Type B pancreatic cell (in vitro differentiated cells): Measurements from ENCODE around the gene ADAMTS17. TPM values are rescaled to one million over a fixed set of nuclear protein-coding genes. Genes with fewer than 3 reads are reported as not detected.

Source experiments
- DNase-seq: peaks from one replicate; pipeline ENCODE4 v3.0.0; 2021; ENCODE audit warnings: mixed read lengths; ENCODE audit not compliant: unreplicated experiment; ENCODE audit errors: extremely low spot score
- H3K27ac Mint-ChIP-seq: 2 replicates; pipeline ENCODE4 v1.8.0; 2021; ENCODE audit warnings: mild to moderate bottlenecking, mixed read lengths
- H3K27me3 Mint-ChIP-seq: 2 replicates; pipeline ENCODE4 v1.8.0; 2021; ENCODE audit warnings: mixed read lengths
- H3K36me3 Mint-ChIP-seq: 2 replicates; pipeline ENCODE4 v1.8.0; 2021; ENCODE audit warnings: mixed read lengths
- H3K4me1 Mint-ChIP-seq: one replicate; pipeline ENCODE4 v1.8.0; 2021; ENCODE audit warnings: mixed read lengths; ENCODE audit not compliant: unreplicated experiment
- H3K4me3 Mint-ChIP-seq: 2 replicates; pipeline ENCODE4 v1.8.0; 2021; ENCODE audit warnings: mild to moderate bottlenecking, mixed read lengths
- H3K9me3 Mint-ChIP-seq: 2 replicates; pipeline ENCODE4 v1.8.0; 2021; ENCODE audit warnings: mixed read lengths
- total RNA-seq: library from RNA; stranded (reverse); gene quantifications from 2 replicates; pipeline ENCODE4 v1.2.1, GENCODE V29; 2021; ENCODE audit warnings: low replicate concordance
- TF ChIP-seq, protein P1 (sequence below): fragments of 200-600 bp; sonication (generic); conservative IDR thresholded peaks from 2 replicates; pipeline ENCODE4 v1.5.0; 2021; ENCODE audit warnings: antibody characterized with exemption, mild to moderate bottlenecking

ADAMTS17 gene
- total RNA-seq, 1 donor from 2014 or later: 18.3 TPM

DNA sequence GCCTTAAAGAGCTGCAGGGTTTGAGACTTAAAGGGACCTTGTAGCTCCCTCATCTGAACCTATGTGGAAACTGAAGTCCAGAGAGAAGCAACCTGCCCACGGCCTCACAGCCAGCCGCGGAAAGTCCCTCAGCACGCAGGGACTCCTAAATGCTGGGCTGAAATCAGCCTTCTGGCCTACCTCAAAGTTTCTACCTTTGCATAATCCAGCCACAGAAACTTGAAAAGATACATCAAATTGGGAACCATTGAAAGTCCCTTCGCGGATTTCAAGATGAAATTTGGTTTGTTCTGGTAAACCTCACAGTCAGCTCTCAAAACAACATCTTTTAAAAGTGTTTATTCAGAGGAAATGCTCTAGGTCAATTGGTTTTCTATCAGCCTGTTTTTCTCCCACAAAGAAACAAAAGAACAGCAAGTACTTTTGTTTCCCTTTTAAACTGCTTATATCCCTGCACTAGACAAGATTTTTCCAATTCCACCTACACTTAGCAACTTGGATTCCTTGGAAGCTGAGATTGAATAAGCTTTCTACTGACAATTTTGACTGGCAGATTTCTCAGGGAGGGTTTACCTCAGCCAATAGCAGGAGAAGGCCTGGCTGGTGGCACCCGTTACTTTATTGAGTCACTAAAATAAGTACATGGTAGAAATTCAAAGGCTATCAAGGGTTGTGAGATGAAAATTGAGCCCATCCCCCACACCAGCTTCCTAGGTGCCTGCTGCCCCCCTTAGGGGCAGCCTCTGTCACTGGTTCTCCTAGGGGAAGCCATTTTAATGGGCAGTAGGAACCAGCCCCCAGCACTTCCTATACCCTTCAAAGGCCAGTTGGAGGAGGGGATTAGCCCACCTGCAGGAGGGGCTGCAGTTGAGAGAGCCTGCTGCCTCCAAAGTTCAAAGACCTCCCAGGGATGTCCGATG is 171.2 kb downstream of the ADAMTS17 start:
- peak; percentile 16 for DNase-seq
- TF ChIP-seq, protein P1, sequence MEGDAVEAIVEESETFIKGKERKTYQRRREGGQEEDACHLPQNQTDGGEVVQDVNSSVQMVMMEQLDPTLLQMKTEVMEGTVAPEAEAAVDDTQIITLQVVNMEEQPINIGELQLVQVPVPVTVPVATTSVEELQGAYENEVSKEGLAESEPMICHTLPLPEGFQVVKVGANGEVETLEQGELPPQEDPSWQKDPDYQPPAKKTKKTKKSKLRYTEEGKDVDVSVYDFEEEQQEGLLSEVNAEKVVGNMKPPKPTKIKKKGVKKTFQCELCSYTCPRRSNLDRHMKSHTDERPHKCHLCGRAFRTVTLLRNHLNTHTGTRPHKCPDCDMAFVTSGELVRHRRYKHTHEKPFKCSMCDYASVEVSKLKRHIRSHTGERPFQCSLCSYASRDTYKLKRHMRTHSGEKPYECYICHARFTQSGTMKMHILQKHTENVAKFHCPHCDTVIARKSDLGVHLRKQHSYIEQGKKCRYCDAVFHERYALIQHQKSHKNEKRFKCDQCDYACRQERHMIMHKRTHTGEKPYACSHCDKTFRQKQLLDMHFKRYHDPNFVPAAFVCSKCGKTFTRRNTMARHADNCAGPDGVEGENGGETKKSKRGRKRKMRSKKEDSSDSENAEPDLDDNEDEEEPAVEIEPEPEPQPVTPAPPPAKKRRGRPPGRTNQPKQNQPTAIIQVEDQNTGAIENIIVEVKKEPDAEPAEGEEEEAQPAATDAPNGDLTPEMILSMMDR: no peak
- peaks cover 2% of the 10 kb centered on the region for H3K9me3 Mint-ChIP-seq
- H3K27me3 Mint-ChIP-seq: no peaks in the 10 kb centered on the region
- H3K4me1 Mint-ChIP-seq: no peaks in the 10 kb centered on the region
- H3K36me3 Mint-ChIP-seq: peaks cover 2% of the 10 kb centered on the region
- no peak overlapping the region for H3K4me3 Mint-ChIP-seq
- H3K27ac Mint-ChIP-seq: no peak overlapping the region

- peak; percentile 34 for DNase-seq
- H3K27ac Mint-ChIP-seq: no peak overlapping the region
- H3K4me1 Mint-ChIP-seq: no peaks in the 10 kb centered on the region
- TF ChIP-seq, protein P1: no peak
- H3K36me3 Mint-ChIP-seq: no peaks in the 10 kb centered on the region
- H3K9me3 Mint-ChIP-seq: no peaks in the 10 kb centered on the region
- H3K27me3 Mint-ChIP-seq: no peaks in the 10 kb centered on the region
- H3K4me3 Mint-ChIP-seq: no peak overlapping the region
Observed at GRCh38 chr15:100169615-100170290, 172.0 kb downstream of the ADAMTS17 start.

DNA sequence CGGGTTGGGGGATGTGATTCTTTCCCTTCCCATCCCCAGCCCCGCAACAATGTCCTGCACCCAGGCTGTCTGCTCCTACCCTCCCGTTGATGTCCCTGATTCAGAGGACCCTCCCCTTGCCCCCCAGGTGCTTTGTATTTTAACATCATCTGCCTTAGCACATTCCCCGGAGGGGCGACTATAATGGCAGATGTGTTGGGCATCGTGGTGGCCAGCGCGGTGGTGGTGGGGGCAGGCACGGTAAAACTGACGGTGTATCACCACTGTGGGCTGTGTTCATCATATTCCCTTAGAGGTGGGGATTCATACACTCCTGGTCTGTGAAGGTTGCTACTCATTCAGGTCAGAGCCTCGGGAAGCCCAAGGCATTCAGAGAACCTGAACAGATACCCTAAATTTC is 173.0 kb downstream of the ADAMTS17 start:
- Mint-ChIP-seq H3K4me3 (no peak overlapping the region), H3K27ac (no peak overlapping the region), H3K27me3 (no peaks in the 10 kb centered on the region), H3K4me1 (no peaks in the 10 kb centered on the region), H3K9me3 (no peaks in the 10 kb centered on the region), H3K36me3 (no peaks in the 10 kb centered on the region)
- TF ChIP-seq, protein P1: no peak
- peak; percentile 47 for DNase-seq

DNA sequence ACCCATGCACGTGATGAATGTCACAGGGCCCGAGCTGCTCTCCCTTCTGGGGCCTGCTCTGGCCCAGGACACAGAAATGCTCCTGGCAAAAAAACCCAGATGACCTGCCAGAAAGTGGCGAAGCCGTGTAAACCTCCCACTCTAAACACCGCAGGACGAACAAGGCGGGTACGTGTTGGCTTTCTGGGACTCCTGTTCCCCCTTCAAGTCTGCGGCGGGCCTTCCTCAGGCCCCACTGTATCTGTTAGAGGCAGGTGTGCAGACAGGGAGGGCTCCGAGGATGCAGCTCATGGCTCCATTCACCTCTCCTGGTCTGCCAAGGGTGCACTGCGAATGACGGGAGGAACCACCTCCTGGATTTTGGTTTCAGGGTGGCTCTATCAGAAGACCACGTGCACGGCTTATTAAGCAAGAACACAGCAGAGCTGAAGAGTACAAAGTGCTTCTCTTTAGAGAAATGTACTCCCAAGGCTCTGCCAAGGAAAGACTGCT is 173.8 kb downstream of the ADAMTS17 start:
- peak; percentile 47 for DNase-seq
- no peaks in the 10 kb centered on the region for H3K4me1 Mint-ChIP-seq
- no peak overlapping the region for H3K4me3 Mint-ChIP-seq
- H3K9me3 Mint-ChIP-seq: no peaks in the 10 kb centered on the region
- no peaks in the 10 kb centered on the region for H3K36me3 Mint-ChIP-seq
- no peak overlapping the region for H3K27ac Mint-ChIP-seq
- no peaks in the 10 kb centered on the region for H3K27me3 Mint-ChIP-seq
- TF ChIP-seq, protein P1: no peak

- no peak for DNase-seq
- TF ChIP-seq, protein P1: no peak
- Mint-ChIP-seq H3K36me3 (no peaks in the 10 kb centered on the region), H3K9me3 (no peaks in the 10 kb centered on the region), H3K27me3 (no peaks in the 10 kb centered on the region), H3K4me1 (no peaks in the 10 kb centered on the region), H3K27ac (no peak overlapping the region), H3K4me3 (no peak overlapping the region)
Observed at GRCh38 chr15:100166313-100166712, 175.5 kb downstream of the ADAMTS17 start.
